Measurements from ENCODE around the gene SNX1. TPM values are rescaled to one million over a fixed set of nuclear protein-coding genes. Genes with fewer than 3 reads are reported as not detected.

The SNX1 gene
- total and polyA plus RNA-seq, 2 donors (not counting 1 experiment from before 2014, with no cell fraction given) = 87.9 to 152 TPM

- DNase-seq (no peak), ATAC-seq (ENCODE audit: low read depth) (no peak)
- Histone ChIP-seq H3K9me3 (ENCODE audit: control extremely low read depth in 1 of 3, control insufficient read depth in 2 of 3, insufficient read depth in 1 of 3, low read length in 2 of 3) (no peaks in the 10 kb centered on the region), H3K4me1 (ENCODE audit: control insufficient read depth in 2 of 2, insufficient read depth in 2 of 2, low read length in 2 of 2) (peaks cover 30 to 68% of the 10 kb centered on the region in 2 donors), H4K20me1 (ENCODE audit: control insufficient read depth, insufficient read depth, low read length, poor library complexity, severe bottlenecking) (peaks cover 87% of the 10 kb centered on the region), H3K27ac (ENCODE audit: low read length in 2 of 2) (no peak overlapping the region), H3K4me2 (replicated peaks; ENCODE audit: low read depth, low read length, poor library complexity, severe bottlenecking) (no peak overlapping the region), H3K4me3 (ENCODE audit: control extremely low read depth in 1 of 5, extremely low read depth in 1 of 5, insufficient read depth in 1 of 5, low read depth in 2 of 5, low read length in 4 of 5) (no peak overlapping the region), H3K27me3 (replicated peaks in 1 of 4; ENCODE audit: control extremely low read depth in 1 of 4, control insufficient read depth in 3 of 4, insufficient read depth in 4 of 4, low read length in 3 of 4) (no peaks in the 10 kb centered on the region), H3K79me2 (ENCODE audit: control insufficient read depth, insufficient read depth, low read length) (peaks cover 77% of the 10 kb centered on the region), H3K9ac (ENCODE audit: low read length) (no peak overlapping the region), H3K36me3 (replicated peaks in 1 of 2; ENCODE audit: control extremely low read depth in 1 of 2, control insufficient read depth in 1 of 2, extremely low read depth in 1 of 2, insufficient read depth in 2 of 2, low read length in 1 of 2) (peaks cover 8 to 69% of the 10 kb centered on the region in 2 experiments), H2AFZ (ENCODE audit: insufficient read depth, low read depth, low read length, poor library complexity, severe bottlenecking) (no peak overlapping the region)
- 90% methylated on average over 10 of the region's 15 CpGs for WGBS (ENCODE audit: insufficient coverage)
- intact Hi-C loops (cut with micrococcal nuclease) = no loop called here
- ChIA-PET CTCF (interaction anchor here (1.8 to 4.7 kb wide), 3 partner anchors 9 to 88 kb away, joined by 4 to 62 read pairs (median 6); no protein-coding TSS in a partner anchor), POLR2A (interaction anchor here (1.6 kb wide), 1 partner anchor 8 kb away, joined by 6 read pairs; no protein-coding TSS in a partner anchor)
- H3K27me3 Mint-ChIP-seq = no peaks in the 10 kb centered on the region
- H3K27ac Mint-ChIP-seq = peak overlapping the region; percentile 3
- TF ChIP-seq EZH2 (IDR thresholded peaks at IDR 0.05; ENCODE audit: borderline replicate concordance, insufficient read depth, low read depth, low read length, poor library complexity, severe bottlenecking) (no peak), CTCF (IDR thresholded peaks at IDR 0.05) (no peak)
- H3K4me1 Mint-ChIP-seq = peaks cover 71% of the 10 kb centered on the region
- no peak overlapping the region for H3K4me3 Mint-ChIP-seq
- no peaks in the 10 kb centered on the region for H3K9me3 Mint-ChIP-seq (ENCODE audit: insufficient read depth)
These were observed 60.2 kb downstream of the SNX1 start for GRCh38 chr15:64155802-64156651.
